HEK293T (cell line): Measurements from ENCODE around the gene FGFR3.

Source experiments
- CTCF ChIA-PET: fragments of 350-600 bp; formaldehyde crosslinking; extraction: SDS; loops from one replicate; lab custom pipeline; 2021; ENCODE audit warnings: antibody characterized with exemption, inconsistent platforms; lab: Yijun Ruan, JAX
- POLR2A ChIA-PET: fragments of 350-600 bp; formaldehyde crosslinking; extraction: SDS; loops from one replicate; lab custom pipeline; 2020; ENCODE audit warnings: antibody characterized with exemption, inconsistent platforms; lab: Yijun Ruan, JAX
- DNase-seq: peaks from one replicate; pipeline ENCODE4 v3.0.0; 2012; ENCODE audit warnings: mixed read lengths; ENCODE audit errors: extremely low spot score
- ARNT ChIP-seq: fragments of 450-650 bp; IDR thresholded peaks from 2 replicates; pipeline ENCODE4 v1.6.1; 2017; ENCODE audit warnings: mild to moderate bottlenecking
- BHLHE40 ChIP-seq: fragments of 450-650 bp; IDR thresholded peaks from 2 replicates; pipeline ENCODE4 v1.6.1; 2016; ENCODE audit warnings: mild to moderate bottlenecking, moderate library complexity, borderline replicate concordance
- CTBP1 ChIP-seq: fragments of 450-650 bp; IDR thresholded peaks from 2 replicates; pipeline ENCODE4 v1.6.1; 2016; ENCODE audit warnings: borderline replicate concordance
- ELF4 ChIP-seq: fragments of 450-650 bp; IDR thresholded peaks from 2 replicates; pipeline ENCODE4 v1.6.1; 2017; ENCODE audit warnings: antibody characterized with exemption
- FOXA1 ChIP-seq: fragments of 450-650 bp; IDR thresholded peaks from 2 replicates; pipeline ENCODE4 v1.6.1; 2016; ENCODE audit warnings: mild to moderate bottlenecking
- FOXK2 ChIP-seq: fragments of 450-650 bp; IDR thresholded peaks from 2 replicates; pipeline ENCODE4 v1.6.1; 2016; ENCODE audit warnings: mild to moderate bottlenecking
- FOXM1 ChIP-seq: fragments of 450-650 bp; IDR thresholded peaks from 2 replicates; pipeline ENCODE4 v1.6.1; 2017; ENCODE audit warnings: mild to moderate bottlenecking, borderline replicate concordance
- HDGF ChIP-seq: fragments of 450-650 bp; IDR thresholded peaks from 2 replicates; pipeline ENCODE4 v1.6.1; 2017; ENCODE audit warnings: antibody characterized with exemption, borderline replicate concordance
- L3MBTL2 ChIP-seq: fragments of 450-650 bp; conservative IDR thresholded peaks from 2 replicates; pipeline ENCODE4 v1.6.1; 2016; ENCODE audit warnings: mild to moderate bottlenecking
- LEF1 ChIP-seq: fragments of 450-650 bp; IDR thresholded peaks from 2 replicates; pipeline ENCODE4 v1.6.1; 2017; ENCODE audit warnings: mild to moderate bottlenecking, borderline replicate concordance
- NFRKB ChIP-seq: fragments of 450-650 bp; IDR thresholded peaks from 2 replicates; pipeline ENCODE4 v1.6.1; 2016; ENCODE audit warnings: mild to moderate bottlenecking, moderate library complexity
- SP1 ChIP-seq: fragments of 450-650 bp; IDR thresholded peaks from 2 replicates; pipeline ENCODE4 v1.6.1; 2017
- SUZ12 ChIP-seq: fragments of 450-650 bp; IDR thresholded peaks from 2 replicates; pipeline ENCODE4 v1.6.1; 2016; ENCODE audit warnings: mild to moderate bottlenecking
- TARDBP ChIP-seq: fragments of 450-650 bp; IDR thresholded peaks from 2 replicates; pipeline ENCODE4 v1.6.1; 2016
- ZNF384 ChIP-seq: fragments of 450-650 bp; IDR thresholded peaks from 2 replicates; pipeline ENCODE4 v1.6.1; 2016
- TF ChIP-seq, protein P1 (sequence below): fragments of 450-650 bp; IDR thresholded peaks from 2 replicates; pipeline ENCODE4 v1.6.1; 2016

FGFR3 gene

DNA sequence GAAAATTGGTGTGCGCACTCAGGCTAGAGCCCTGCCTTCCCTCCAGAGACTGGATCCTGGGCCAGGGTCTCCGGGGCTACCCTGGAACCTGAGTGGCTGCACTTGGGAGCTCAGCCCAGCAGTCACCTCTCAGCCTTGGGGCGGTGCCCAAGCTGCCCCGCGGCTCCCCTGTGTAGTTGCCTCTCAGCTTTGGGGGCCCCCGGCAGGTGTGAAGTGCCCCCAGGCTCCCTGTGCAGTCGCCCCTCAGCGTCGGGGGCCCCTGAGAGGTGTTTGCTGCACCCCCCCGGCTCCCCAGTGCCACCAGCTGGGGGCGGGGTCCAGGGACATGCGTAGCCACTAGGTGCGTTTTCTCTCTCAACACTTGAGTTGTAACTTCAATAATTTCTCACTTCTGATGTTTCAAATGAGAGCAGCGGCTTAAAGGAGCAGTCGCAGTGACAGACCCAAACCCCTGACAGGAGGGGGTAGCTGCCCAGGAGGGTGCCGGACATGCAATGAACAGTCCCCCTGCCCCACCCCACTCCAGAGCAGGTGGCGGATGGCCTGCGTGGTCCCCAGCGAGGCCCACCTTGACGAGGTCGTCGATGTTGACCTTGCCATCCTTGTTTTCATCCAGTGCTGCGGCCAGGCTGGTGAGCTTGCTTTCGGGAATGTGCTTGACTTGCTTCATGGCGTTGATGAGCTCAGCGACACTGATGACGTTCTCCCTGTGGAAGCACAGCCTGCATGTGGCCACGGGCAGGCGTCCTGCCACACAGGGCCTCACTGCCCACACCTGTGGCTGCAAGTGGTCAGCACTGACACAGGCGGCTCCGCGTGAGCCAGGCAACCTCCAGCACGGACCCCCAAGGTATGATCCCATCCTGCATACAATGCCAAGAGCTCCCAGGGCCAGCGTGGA lies 22.3 kb downstream of the FGFR3 start:
- no peak for TF ChIP-seq FOXA1
- no peak for TF ChIP-seq ZNF384
- TF ChIP-seq, protein P1, sequence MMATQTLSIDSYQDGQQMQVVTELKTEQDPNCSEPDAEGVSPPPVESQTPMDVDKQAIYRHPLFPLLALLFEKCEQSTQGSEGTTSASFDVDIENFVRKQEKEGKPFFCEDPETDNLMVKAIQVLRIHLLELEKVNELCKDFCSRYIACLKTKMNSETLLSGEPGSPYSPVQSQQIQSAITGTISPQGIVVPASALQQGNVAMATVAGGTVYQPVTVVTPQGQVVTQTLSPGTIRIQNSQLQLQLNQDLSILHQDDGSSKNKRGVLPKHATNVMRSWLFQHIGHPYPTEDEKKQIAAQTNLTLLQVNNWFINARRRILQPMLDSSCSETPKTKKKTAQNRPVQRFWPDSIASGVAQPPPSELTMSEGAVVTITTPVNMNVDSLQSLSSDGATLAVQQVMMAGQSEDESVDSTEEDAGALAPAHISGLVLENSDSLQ: no peak
- TF ChIP-seq FOXM1: no peak
- no peak for TF ChIP-seq FOXK2
- no peak for TF ChIP-seq TARDBP
- TF ChIP-seq LEF1: no peak
- TF ChIP-seq ELF4: no peak
- TF ChIP-seq L3MBTL2: no peak
- TF ChIP-seq ARNT: no peak
- TF ChIP-seq CTBP1: no peak
- TF ChIP-seq NFRKB: no peak
- no peak for TF ChIP-seq SP1
- TF ChIP-seq SUZ12: no peak
- no peak for TF ChIP-seq BHLHE40
- TF ChIP-seq HDGF: no peak
- ChIA-PET POLR2A (no interaction called here), CTCF (interaction anchor here (1.3 to 8.8 kb wide), 2 partner anchors 69 to 85 kb away, joined by 3 to 116 read pairs; no protein-coding TSS in a partner anchor)
- no peak for DNase-seq

DNA sequence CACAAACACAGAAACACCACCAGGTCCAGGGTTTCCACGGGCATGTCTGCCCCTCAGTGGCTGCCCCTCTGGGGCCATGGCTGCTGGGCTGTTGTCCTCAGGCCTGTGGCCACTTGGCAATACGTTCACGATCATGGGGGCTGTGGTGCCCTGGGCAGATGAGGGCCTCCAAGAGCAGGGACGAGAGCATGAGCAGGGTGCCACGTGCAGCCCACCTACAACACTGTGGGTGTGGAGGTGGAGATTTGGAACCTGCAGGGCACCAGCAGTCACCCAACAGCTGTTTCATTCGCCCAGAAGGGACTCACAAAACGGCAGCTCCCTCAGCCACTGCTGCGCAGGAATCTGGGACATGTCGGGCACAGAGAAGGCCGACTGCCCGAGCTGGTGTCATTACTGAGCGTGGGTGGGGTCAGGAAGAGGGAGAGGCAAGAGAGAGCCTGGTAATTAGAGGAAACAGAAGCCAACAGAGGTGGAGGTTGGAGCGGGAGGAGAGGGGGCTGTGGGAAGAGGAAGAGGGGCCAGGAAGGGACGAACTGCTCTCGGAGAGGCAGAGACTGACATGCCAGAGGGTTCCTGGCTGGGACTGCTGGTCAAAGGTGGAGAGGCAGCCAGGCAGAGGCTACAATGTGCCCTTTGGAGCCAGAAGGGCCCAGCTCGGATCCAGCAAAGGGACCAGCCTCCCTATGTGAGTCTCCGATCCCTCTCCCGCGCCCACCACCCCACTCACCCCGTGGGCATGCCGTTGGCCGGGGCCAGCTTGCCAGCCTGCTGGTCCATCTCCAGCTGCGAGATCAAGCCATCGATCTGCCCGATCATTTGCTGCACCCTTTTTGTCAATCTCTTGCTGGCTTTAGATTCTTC lies 23.1 kb downstream of the FGFR3 start:
- no peak for DNase-seq
- ChIA-PET POLR2A (no interaction called here), CTCF (interaction anchor here (8.8 kb wide), 1 partner anchor 69 kb away, joined by 116 read pairs; no protein-coding TSS in a partner anchor)
- TF ChIP-seq CTBP1 (no peak), SUZ12 (no peak)

DNA sequence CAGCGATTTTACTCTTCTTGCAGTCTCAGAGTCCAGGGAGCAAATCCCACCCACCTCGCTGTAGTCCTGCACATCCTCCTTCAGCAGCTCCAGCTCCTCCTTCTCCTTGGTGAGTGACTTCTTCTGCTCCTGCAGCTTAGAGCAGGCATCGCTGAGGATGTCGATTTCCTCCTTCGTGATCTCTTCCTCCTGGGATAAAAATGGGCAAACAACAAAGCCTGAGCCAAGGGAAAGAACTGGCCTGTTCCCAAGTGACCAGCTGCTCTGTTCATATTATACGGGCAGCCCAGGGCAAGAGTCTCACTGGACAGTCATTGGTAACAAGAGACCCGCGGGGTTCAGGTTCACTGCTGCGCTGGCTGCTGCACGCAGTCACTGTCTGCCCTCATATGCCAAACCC lies 26.2 kb downstream of the FGFR3 start:
- no peak for TF ChIP-seq FOXA1
- no peak for TF ChIP-seq TARDBP
- no peak for TF ChIP-seq SUZ12
- TF ChIP-seq SP1: no peak
- TF ChIP-seq BHLHE40: no peak
- TF ChIP-seq, protein P1: no peak
- TF ChIP-seq HDGF: no peak
- no peak for TF ChIP-seq L3MBTL2
- TF ChIP-seq FOXM1: no peak
- TF ChIP-seq ARNT: no peak
- TF ChIP-seq ZNF384: no peak
- no peak for TF ChIP-seq LEF1
- no peak for TF ChIP-seq FOXK2
- TF ChIP-seq NFRKB: no peak
- TF ChIP-seq CTBP1: no peak
- no peak for TF ChIP-seq ELF4
- POLR2A ChIA-PET: no interaction called here
- no peak for DNase-seq
- CTCF ChIA-PET: interaction anchor here (1.1 to 1.3 kb wide), 2 partner anchors 9 to 75 kb away, joined by 3 read pairs; no protein-coding TSS in a partner anchor

DNA sequence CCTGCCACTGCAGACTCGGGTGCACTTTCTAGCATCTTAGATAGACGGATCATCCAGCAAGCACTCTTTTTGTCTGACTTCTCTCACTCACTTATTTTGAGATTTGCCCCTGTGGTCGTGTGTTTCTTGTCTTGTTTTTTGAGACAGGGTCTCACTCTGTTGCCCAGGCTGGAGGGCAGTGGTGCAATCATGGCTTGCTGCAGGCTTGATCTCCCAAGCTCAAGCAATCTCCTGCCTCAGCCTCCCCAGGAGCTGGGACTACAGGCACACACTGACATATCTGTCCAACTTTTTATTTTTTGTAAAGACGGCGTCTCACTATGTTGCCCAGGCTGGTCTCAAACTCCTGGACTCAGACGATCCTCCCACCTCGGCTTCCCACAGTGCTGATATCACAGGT lies 26.7 kb downstream of the FGFR3 start:
- CTCF ChIA-PET: interaction anchor here (1.1 kb wide), 1 partner anchor 10 kb away, joined by 3 read pairs; no protein-coding TSS in a partner anchor
- no peak for DNase-seq
- TF ChIP-seq L3MBTL2 (no peak), ZNF384 (no peak), BHLHE40 (no peak), ARNT (no peak), CTBP1 (no peak), HDGF (no peak), FOXK2 (no peak)
- TF ChIP-seq, protein P1: no peak
- POLR2A ChIA-PET: no interaction called here

DNA sequence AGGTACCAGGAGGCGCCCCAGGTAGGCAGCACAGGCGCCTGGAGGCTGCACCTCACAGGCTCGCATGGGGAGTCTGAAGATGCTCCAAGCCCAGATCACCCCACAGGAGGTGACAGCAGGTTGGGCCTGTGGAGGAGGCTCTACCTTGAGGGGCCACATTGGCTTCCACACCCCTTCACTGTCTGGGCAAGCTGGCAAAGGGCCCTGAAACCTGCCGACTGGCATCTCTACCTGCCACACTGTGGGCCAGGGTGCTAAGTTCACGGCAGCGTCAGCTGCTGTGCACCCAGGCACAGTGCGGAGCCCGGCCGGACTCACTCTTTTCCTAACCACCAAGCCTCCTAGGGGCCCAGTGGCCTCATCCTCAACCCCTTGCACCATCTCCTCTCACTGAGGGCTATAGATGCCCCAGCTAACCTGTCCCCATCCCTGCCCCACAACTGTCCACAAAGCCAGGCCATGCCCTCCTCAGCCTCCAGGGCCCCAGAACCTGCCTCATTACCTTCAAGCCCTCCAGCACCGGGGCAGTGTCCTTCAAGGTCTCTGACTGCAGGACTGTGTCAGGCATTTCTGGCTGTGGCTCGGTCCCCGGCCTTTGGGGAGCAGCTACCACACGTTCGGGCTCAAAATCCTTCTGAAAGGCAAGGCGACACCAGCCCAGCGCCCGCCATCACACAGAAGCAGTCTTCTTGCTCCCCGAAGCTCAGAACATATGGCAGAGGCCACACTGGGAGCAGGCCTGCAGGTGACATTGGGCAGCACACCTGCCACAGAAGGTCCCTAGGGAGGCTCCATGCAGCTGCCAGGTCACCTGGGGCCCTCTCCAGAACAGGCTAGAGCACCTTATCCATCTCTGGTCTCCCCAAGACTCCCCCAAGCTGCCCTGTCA lies 28.8 kb downstream of the FGFR3 start:
- CTCF ChIA-PET: no interaction called here
- no peak for DNase-seq
- POLR2A ChIA-PET: no interaction called here
- TF ChIP-seq LEF1 (no peak), HDGF (no peak), SP1 (no peak), TARDBP (no peak), FOXA1 (no peak), NFRKB (no peak), ARNT (no peak), CTBP1 (no peak), BHLHE40 (no peak), FOXK2 (no peak)
